ENCODE data around the gene NRXN3.

The NRXN3 gene

GRCh38 chr14:78170203-78170602 is at the start of gene NRXN3:
Gene NRXN3 (plus strand): TSS chr14:78170373. CDS start chr14:78243094, 72,721 bp downstream.
- DNase-seq (ENCODE audit: low spot score): peak; percentile 64

DNA sequence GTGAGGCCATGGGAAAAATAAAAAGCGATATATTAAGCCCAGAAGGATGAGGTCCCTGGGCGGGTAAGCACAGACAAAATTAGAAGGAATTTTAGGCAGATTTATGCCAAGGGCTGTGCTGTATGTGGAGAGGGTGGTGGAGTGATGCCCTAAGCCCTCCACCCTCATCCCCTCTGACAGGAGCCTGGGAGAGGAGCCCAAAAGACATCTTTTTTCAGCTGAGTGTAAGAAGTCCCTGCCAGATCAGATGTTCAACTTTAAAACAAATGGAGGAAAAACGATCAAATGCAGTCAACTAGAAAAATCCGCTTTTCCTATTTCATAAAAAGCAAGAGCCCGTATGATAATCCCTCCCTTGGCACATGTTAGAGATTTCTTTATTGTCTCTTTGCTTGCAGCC is 47.7 kb upstream of the NRXN3 start:
- no peak for DNase-seq (ENCODE audit: low spot score)

GRCh38 chr14:78123650-78124253 is 46.4 kb upstream of the NRXN3 start:
- DNase-seq (ENCODE audit: low spot score): no peak

GRCh38 chr14:78127961-78128360 is 42.2 kb upstream of the NRXN3 start:
- DNase-seq (ENCODE audit: low spot score): no peak

DNA sequence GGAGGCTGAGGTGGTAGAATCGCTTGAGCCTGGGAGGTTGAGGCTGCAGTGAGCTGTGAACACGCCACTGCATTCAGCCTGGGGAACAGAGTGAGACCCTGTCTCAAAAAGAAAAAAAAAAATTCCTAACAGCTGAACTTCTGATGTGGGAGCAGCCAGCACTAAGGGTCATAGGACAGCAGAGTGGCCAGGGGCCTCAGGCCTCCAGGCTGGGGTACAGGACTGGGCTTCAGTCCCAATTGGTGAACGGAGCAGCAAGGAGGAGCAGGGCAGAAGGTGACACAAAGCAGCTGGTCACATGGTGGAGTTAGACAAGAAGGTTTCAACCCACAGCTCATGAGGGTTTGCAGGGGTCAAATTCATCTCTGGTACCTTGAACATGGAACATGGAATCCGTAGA is 40.8 kb upstream of the NRXN3 start:
- DNase-seq (ENCODE audit: low spot score): no peak

GRCh38 chr14:78130356-78130755 is 39.8 kb upstream of the NRXN3 start:
- no peak for DNase-seq (ENCODE audit: low spot score)

GRCh38 chr14:78131201-78131600 is 39.0 kb upstream of the NRXN3 start:
- no peak for DNase-seq (ENCODE audit: low spot score)

DNA sequence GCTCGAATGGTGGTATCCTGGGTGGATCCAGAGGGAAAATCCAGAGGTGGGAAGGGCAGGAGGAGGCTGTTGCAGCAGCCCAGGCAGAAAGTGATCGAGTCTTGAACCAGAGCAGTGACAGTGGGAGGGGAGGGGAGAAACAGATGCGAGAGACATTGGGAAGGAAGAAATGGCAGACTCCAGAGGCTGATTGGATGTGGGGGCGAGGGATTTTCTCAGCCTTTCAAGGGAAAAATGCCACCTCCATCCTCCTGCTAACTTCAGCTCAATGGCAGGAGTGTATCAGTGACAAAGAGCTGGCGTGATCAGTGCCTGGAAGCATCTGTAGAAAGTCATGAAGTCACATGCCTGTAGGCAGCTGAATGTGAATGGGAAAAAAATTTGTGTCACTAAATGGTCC is 38.6 kb upstream of the NRXN3 start:
- DNase-seq (ENCODE audit: low spot score): peak; percentile 45

- DNase-seq (ENCODE audit: low spot score): no peak
Measured at GRCh38 chr14:78135450-78135891, 34.7 kb upstream of the NRXN3 start.

GRCh38 chr14:78136695-78137094 is 33.5 kb upstream of the NRXN3 start:
- no peak for DNase-seq (ENCODE audit: low spot score)

DNA sequence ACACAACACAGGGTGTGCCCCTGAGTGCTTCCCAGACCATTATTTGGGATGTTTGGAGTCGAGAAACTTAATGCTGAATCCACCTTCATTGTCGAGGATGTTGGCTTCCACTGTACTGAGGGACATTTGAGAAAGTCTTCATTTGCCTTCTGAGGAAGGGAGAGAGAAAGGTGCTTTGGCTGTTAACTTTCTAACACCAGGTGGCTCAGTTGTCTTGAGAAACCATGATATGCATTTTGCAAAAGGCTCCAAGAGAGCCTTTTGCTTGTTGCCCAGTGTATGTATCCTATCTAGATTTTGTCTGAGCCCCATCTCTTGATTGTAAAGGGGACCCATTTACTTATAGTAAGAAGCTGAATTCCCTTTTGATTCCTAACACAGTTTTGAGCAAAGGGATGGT is 28.6 kb upstream of the NRXN3 start:
- DNase-seq (ENCODE audit: low spot score): no peak

- DNase-seq (ENCODE audit: low spot score): no peak
Measured at GRCh38 chr14:78142998-78143397, 27.2 kb upstream of the NRXN3 start.

- DNase-seq (ENCODE audit: low spot score): no peak
Measured at GRCh38 chr14:78143489-78144145, 26.6 kb upstream of the NRXN3 start.

- DNase-seq (ENCODE audit: low spot score): no peak
Measured at GRCh38 chr14:78152201-78153063, 17.7 kb upstream of the NRXN3 start.

GRCh38 chr14:78153064-78153341 is 17.2 kb upstream of the NRXN3 start:
- no peak for DNase-seq (ENCODE audit: low spot score)

- no peak for DNase-seq (ENCODE audit: low spot score)
Measured at GRCh38 chr14:78154827-78155226, 15.3 kb upstream of the NRXN3 start.

- no peak for DNase-seq (ENCODE audit: low spot score)
Measured at GRCh38 chr14:78156196-78156595, 14.0 kb upstream of the NRXN3 start.

DNA sequence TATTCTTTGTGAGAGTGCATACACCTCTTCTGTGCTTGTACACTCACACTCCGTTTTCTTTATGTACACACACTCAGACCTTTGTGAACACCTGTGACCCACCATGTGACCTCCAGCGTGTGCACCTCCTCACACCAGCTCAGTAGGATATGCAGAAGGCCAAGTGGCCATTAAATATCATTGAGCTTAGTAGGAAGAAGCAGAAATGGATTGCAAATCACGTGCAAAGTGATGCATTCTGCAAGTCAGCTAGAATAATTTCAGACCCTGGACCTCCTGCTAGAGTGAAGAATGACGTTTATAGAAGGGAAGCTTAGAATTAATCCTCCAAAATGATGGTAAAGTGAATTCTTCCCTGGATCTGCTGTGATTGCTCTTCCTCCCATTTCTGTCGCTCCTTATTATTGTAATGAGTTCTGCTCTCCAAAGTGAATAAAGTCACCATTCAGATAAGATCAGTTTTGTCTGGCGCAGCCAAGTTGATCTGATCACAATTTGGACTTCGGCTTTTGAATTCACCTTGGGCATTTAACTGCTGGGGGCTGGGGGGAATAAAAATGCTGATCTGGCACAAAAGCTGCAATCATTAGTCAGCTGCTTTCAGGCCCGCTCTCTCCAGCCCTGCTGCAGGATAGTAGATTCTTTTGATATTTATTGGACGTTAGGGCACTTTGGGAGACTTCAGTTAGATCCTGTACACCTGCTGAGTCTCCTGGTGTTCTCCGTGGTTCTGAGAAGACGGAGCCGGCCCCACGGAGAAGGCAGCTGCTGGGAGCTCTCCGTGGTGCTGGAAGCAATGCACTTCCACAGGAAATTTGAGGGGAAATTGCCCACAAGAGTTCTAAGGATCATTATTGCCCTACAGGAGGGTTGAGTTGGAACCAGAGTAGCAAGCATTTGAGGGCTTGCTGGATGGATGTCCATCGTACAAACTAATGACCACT is 12.4 kb upstream of the NRXN3 start:
- DNase-seq (ENCODE audit: low spot score): no peak

DNA sequence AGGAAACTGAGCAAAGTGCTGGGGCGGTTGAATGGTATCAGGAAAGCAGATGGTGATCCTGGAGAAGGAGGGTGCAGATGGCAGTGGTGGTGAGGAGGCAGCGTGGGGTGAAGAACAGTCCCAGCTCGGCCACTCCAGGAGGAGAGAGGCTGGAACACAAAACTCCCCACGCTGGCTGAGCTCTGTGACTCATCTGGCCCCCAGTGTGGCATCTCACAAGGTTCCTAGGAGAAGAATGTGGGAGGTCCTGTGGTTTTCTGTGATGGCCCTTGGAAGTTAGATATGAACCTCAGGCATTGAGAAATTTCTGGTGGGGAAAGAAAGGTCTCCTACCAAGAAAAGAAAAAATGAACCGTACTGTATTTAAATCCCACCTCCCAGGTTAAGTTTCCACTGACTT is 8.0 kb upstream of the NRXN3 start:
- DNase-seq (ENCODE audit: low spot score): no peak

- no peak for DNase-seq (ENCODE audit: low spot score)
Measured at GRCh38 chr14:78164226-78164853, 5.8 kb upstream of the NRXN3 start.

GRCh38 chr14:78172428-78172827 is 2.3 kb downstream of the NRXN3 start:
- no peak for DNase-seq (ENCODE audit: low spot score)

All from putamen (tissue), 1 donor.